Body of pancreas (tissue), 4 donors: ENCODE measurements around the gene RAB26. TPM values are rescaled to one million over a fixed set of nuclear protein-coding genes. Genes with fewer than 3 reads are reported as not detected.

Experiments used
- ATAC-seq: fragments of 150-250 bp; one replicate; pipeline ENCODE4 v1.9.1; 2016
- DNase-seq, 4 donors: peaks; one replicate each; pipeline ENCODE4 v3.0.0-alpha.2; 2019
- H3K27ac ChIP-seq, 4 donors: fragments of 200-600 bp; sonication (generic); 1 replicate in 3 of 4; 2 replicates in 1 of 4; pipeline versions ENCODE4 v1.5.1 to v1.6.1; 2016 to 2019; ENCODE audit warnings: mild to moderate bottlenecking in 1 of 4, mixed read lengths in 1 of 4, moderate library complexity in 1 of 4
- H3K27me3 ChIP-seq, 2 donors: fragments of 200-600 bp; sonication (generic); one replicate each; pipeline ENCODE4 v1.6.0; 2016; ENCODE audit warnings: mild to moderate bottlenecking in 1 of 2
- H3K36me3 ChIP-seq, 2 donors: fragments of 200-600 bp; sonication (generic); replicated peaks in 1 of 2; 2 replicates each; pipeline ENCODE4 v1.5.1; 2016; ENCODE audit warnings: low read depth in 2 of 2; ENCODE audit not compliant: insufficient read depth in 1 of 2
- H3K4me1 ChIP-seq: fragments of 200-600 bp; sonication (generic); one replicate; pipeline ENCODE4 v1.6.0; 2016
- H3K4me3 ChIP-seq, 2 donors: fragments of 200-600 bp; sonication (generic); 1 replicate in 1 of 2; 2 replicates in 1 of 2; pipeline ENCODE4 v1.5.1; 2016 to 2019
- H3K9me3 ChIP-seq, 3 donors: fragments of 200-600 bp; sonication (generic); 1 replicate in 2 of 3; 2 replicates in 1 of 3; pipeline ENCODE4 v1.5.1; 2016
- CTCF ChIP-seq, 7 experiments: fragments of 450-650 bp in 4 of 7; fragments of 200-600 bp in 3 of 7; sonication (generic) in 3 of 7; IDR thresholded peaks; one replicate each; pipeline ENCODE4 v1.5.1; 2016 to 2019; ENCODE audit warnings: antibody characterized with exemption in 7 of 7
- POLR2A ChIP-seq, 3 donors: fragments of 450-650 bp; IDR thresholded peaks; one replicate each; pipeline ENCODE4 v1.6.1; 2016; ENCODE audit warnings: antibody characterized with exemption in 3 of 3, mild to moderate bottlenecking in 2 of 3
- WGBS, 2 donors: methylation state at CpG; one replicate each; pipeline ENCODE4 v1.1.5; 2017; 5-methylcytosine and 5-hydroxymethylcytosine counted together
- intact Hi-C: fragments of 100-400 bp; cut with DNase I; formaldehyde crosslinking; loops from one replicate; pipeline ENCODE4 v1.15.1; 2023
- total RNA-seq, 2 donors: library from RNA; depleted of rRNA; stranded (reverse); fragments of >200 nt; gene quantifications; one replicate each; pipeline ENCODE4 v1.1.0, GENCODE V29; 2016

RAB26 gene
- total RNA-seq, 2 donors from 2014 or later: 25.4 to 28.8 TPM

GRCh38 chr16:2179107-2179501 is 30.7 kb downstream of the RAB26 start:
- no peak overlapping the region for H3K4me3 ChIP-seq
- no peak for TF ChIP-seq POLR2A (IDR thresholded peaks at IDR 0.05)
- TF ChIP-seq CTCF (IDR thresholded peaks at IDR 0.05): no peak
- no peak for DNase-seq
- ATAC-seq: no peak
- H3K36me3 ChIP-seq: peaks cover 4 to 12% of the 10 kb centered on the region in 2 donors
- no peaks in the 10 kb centered on the region for H3K27me3 ChIP-seq
- intact Hi-C loops: no loop called here
- no peaks in the 10 kb centered on the region for H3K4me1 ChIP-seq
- no peaks in the 10 kb centered on the region for H3K9me3 ChIP-seq
- WGBS, 2 donors: 56 to 81% methylated on average over 3 to 22 of the region's 50 CpGs
- no peak overlapping the region for H3K27ac ChIP-seq

- Histone ChIP-seq H3K27ac (no peak overlapping the region), H3K27me3 (no peaks in the 10 kb centered on the region), H3K9me3 (no peaks in the 10 kb centered on the region), H3K36me3 (peaks cover 3 to 12% of the 10 kb centered on the region in 2 donors), H3K4me1 (no peaks in the 10 kb centered on the region), H3K4me3 (no peak overlapping the region)
- intact Hi-C loops: no loop called here
- ATAC-seq (no peak), DNase-seq (no peak)
- TF ChIP-seq CTCF (IDR thresholded peaks at IDR 0.05): no peak
- no peak for TF ChIP-seq POLR2A (IDR thresholded peaks at IDR 0.05)
- 94 to 98% methylated on average over 10 to 18 of the region's 31 CpGs for WGBS, 2 donors
Observed at GRCh38 chr16:2179576-2179975, 31.2 kb downstream of the RAB26 start.

GRCh38 chr16:2180461-2180860 is 32.0 kb downstream of the RAB26 start:
- intact Hi-C loops: no loop called here
- no peak overlapping the region for H3K4me3 ChIP-seq
- no peaks in the 10 kb centered on the region for H3K4me1 ChIP-seq
- TF ChIP-seq CTCF (IDR thresholded peaks at IDR 0.05): no peak
- no peak for TF ChIP-seq POLR2A (IDR thresholded peaks at IDR 0.05)
- peaks cover 3 to 7% of the 10 kb centered on the region in 2 donors for H3K36me3 ChIP-seq
- no peaks in the 10 kb centered on the region for H3K27me3 ChIP-seq
- H3K9me3 ChIP-seq: no peaks in the 10 kb centered on the region
- DNase-seq: no peak
- WGBS, 2 donors: 96 to 99% methylated on average over 13 to 23 of the region's 43 CpGs
- ATAC-seq: no peak
- H3K27ac ChIP-seq: no peak overlapping the region

GRCh38 chr16:2180962-2181923 is 32.8 kb downstream of the RAB26 start:
- 87 to 95% methylated on average over 19 to 29 of the region's 46 CpGs for WGBS, 2 donors

More at GRCh38 chr16:2180962-2181923, 32.8 kb downstream of the RAB26 start:
- Histone ChIP-seq H3K4me3 (no peak overlapping the region), H3K27me3 (no peaks in the 10 kb centered on the region), H3K27ac (no peak overlapping the region), H3K4me1 (no peaks in the 10 kb centered on the region), H3K9me3 (no peaks in the 10 kb centered on the region), H3K36me3 (peaks cover 0 to 2% of the 10 kb centered on the region in 2 donors)
- TF ChIP-seq POLR2A (IDR thresholded peaks at IDR 0.05): no peak
- no peak for TF ChIP-seq CTCF (IDR thresholded peaks at IDR 0.05)
- intact Hi-C loops: no loop called here
- DNase-seq (no peak), ATAC-seq (no peak)
